A549 (cell line): Measurements from ENCODE around the gene ACKR4.

Experiments
- BHLHE40 ChIP-seq: IDR thresholded peaks from 2 replicates; pipeline ENCODE4 v1.6.1; 2012; ENCODE audit warnings: low read depth, low read length, inconsistent platforms
- CEBPB ChIP-seq, 2 experiments: fragments of >200 bp in 1 of 2; sonication (Bioruptor Twin) in 1 of 2; formaldehyde crosslinking in 1 of 2; IDR thresholded peaks; 2 replicates each; pipeline ENCODE4 v1.6.1; 2012 to 2016
- EP300 ChIP-seq, 2 experiments: fragments of >200 bp; sonication (Bioruptor Twin); formaldehyde crosslinking; IDR thresholded peaks; 2 replicates in 1 of 2; 3 replicates in 1 of 2; pipeline ENCODE4 v1.6.1; 2016 to 2017
- HDAC2 ChIP-seq: fragments of 200-600 bp; sonication (generic); IDR thresholded peaks from 2 replicates; pipeline ENCODE4 v1.6.1; 2016
- KDM1A ChIP-seq: fragments of 200-600 bp; sonication (generic); IDR thresholded peaks from 2 replicates; pipeline ENCODE4 v1.6.1; 2016; ENCODE audit warnings: low read depth, mild to moderate bottlenecking
- KDM5A ChIP-seq: fragments of 200-600 bp; sonication (generic); IDR thresholded peaks from 2 replicates; pipeline ENCODE4 v1.6.1; 2016; ENCODE audit warnings: antibody characterized with exemption, mild to moderate bottlenecking
- MAFK ChIP-seq: fragments of 450-650 bp; IDR thresholded peaks from 2 replicates; pipeline ENCODE4 v1.6.1; 2014; ENCODE audit not compliant: partially characterized antibody
- SMC3 ChIP-seq: fragments of >200 bp; sonication (Bioruptor Twin); formaldehyde crosslinking; IDR thresholded peaks from 3 replicates; pipeline ENCODE4 v1.6.1; 2018; ENCODE audit warnings: inconsistent platforms
- ZC3H11A ChIP-seq: fragments of 450-650 bp; IDR thresholded peaks from 2 replicates; pipeline ENCODE4 v1.6.1; 2014; ENCODE audit warnings: antibody characterized with exemption, mild to moderate bottlenecking
- TF ChIP-seq, protein P1 (sequence below): IDR thresholded peaks from 2 replicates; pipeline ENCODE4 v1.6.1; 2012
- TF ChIP-seq, protein P2 (sequence below): fragments of >200 bp; sonication (Bioruptor Twin); formaldehyde crosslinking; IDR thresholded peaks from 3 replicates; pipeline ENCODE4 v1.5.1; 2016
- TF ChIP-seq, protein P3 (sequence below): fragments of 450-650 bp; IDR thresholded peaks from 2 replicates; pipeline ENCODE4 v1.6.1; 2014; ENCODE audit warnings: antibody characterized with exemption
- TF ChIP-seq, protein P4 (sequence below): fragments of 250-450 bp; sonication (Bioruptor Pico); IDR thresholded peaks from 2 replicates; pipeline ENCODE4 v1.5.0; 2021; ENCODE audit warnings: mild to moderate bottlenecking, moderate library complexity, borderline replicate concordance
- TF ChIP-seq, protein P5 (sequence below): IDR thresholded peaks from 2 replicates; pipeline ENCODE4 v1.6.1; 2012

DNA sequence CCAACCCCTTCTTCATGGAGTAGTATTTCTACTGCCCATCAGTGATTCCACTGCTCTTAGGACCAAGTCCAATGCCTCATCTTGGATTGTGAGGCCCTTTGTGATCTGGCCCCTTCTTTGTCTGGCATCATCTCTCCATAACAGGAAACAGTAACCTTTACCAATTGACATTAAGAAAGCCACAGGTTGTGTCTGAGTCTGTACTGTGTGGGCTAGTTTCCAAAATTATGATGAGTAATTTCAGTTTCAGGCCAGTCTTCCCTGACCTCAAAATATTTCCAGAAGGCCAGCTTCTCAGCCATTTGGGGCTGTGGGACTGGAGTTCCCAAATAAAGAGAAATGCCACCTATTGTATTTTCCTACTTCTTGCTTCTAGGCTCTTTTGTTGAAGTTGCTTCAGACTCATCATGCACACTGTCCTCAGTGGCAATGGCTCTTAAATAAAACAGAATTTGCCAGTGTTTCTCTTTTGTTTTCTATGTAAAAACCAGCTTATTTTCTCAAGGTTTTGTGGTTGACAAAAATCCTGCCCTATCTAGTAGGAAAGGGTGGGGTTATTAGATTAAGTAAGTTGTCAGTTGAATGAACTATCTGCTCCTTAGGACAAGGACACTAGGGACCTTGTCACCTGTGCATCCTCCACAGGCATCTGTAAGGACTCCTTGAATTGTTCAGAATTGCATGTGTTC is 47.0 kb upstream of the ACKR4 start:
- TF ChIP-seq, protein P1, sequence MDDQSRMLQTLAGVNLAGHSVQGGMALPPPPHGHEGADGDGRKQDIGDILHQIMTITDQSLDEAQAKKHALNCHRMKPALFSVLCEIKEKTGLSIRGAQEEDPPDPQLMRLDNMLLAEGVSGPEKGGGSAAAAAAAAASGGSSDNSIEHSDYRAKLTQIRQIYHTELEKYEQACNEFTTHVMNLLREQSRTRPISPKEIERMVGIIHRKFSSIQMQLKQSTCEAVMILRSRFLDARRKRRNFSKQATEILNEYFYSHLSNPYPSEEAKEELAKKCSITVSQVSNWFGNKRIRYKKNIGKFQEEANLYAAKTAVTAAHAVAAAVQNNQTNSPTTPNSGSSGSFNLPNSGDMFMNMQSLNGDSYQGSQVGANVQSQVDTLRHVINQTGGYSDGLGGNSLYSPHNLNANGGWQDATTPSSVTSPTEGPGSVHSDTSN = no peak
- TF ChIP-seq, protein P2, sequence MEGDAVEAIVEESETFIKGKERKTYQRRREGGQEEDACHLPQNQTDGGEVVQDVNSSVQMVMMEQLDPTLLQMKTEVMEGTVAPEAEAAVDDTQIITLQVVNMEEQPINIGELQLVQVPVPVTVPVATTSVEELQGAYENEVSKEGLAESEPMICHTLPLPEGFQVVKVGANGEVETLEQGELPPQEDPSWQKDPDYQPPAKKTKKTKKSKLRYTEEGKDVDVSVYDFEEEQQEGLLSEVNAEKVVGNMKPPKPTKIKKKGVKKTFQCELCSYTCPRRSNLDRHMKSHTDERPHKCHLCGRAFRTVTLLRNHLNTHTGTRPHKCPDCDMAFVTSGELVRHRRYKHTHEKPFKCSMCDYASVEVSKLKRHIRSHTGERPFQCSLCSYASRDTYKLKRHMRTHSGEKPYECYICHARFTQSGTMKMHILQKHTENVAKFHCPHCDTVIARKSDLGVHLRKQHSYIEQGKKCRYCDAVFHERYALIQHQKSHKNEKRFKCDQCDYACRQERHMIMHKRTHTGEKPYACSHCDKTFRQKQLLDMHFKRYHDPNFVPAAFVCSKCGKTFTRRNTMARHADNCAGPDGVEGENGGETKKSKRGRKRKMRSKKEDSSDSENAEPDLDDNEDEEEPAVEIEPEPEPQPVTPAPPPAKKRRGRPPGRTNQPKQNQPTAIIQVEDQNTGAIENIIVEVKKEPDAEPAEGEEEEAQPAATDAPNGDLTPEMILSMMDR = no peak
- TF ChIP-seq CEBPB (IDR thresholded peaks at IDR 0.05) (no peak), SMC3 (no peak), MAFK (no peak), KDM1A (no peak), EP300 (IDR thresholded peaks at IDR 0.05) (no peak), KDM5A (no peak), ZC3H11A (no peak), BHLHE40 (no peak), HDAC2 (no peak)
- TF ChIP-seq, protein P3, sequence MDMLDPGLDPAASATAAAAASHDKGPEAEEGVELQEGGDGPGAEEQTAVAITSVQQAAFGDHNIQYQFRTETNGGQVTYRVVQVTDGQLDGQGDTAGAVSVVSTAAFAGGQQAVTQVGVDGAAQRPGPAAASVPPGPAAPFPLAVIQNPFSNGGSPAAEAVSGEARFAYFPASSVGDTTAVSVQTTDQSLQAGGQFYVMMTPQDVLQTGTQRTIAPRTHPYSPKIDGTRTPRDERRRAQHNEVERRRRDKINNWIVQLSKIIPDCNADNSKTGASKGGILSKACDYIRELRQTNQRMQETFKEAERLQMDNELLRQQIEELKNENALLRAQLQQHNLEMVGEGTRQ = no peak
- TF ChIP-seq, protein P4, sequence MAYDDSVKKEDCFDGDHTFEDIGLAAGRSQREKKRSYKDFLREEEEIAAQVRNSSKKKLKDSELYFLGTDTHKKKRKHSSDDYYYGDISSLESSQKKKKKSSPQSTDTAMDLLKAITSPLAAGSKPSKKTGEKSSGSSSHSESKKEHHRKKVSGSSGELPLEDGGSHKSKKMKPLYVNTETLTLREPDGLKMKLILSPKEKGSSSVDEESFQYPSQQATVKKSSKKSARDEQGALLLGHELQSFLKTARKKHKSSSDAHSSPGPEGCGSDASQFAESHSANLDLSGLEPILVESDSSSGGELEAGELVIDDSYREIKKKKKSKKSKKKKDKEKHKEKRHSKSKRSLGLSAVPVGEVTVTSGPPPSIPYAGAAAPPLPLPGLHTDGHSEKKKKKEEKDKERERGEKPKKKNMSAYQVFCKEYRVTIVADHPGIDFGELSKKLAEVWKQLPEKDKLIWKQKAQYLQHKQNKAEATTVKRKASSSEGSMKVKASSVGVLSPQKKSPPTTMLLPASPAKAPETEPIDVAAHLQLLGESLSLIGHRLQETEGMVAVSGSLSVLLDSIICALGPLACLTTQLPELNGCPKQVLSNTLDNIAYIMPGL = no peak
- TF ChIP-seq, protein P5, sequence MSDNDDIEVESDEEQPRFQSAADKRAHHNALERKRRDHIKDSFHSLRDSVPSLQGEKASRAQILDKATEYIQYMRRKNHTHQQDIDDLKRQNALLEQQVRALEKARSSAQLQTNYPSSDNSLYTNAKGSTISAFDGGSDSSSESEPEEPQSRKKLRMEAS = no peak
